H1 (cell line): Measurements from ENCODE around the gene FMC1. TPM values are rescaled to one million over a fixed set of nuclear protein-coding genes. Genes with fewer than 3 reads are reported as not detected.

Source experiments
- CTCF ChIA-PET: fragments of 300-600 bp; sonication (Branson Sonifier 250); formaldehyde crosslinking; loops from one replicate; lab custom pipeline; 2021; ENCODE audit not compliant: partially characterized antibody; lab: Charles Lee
- POLR2A ChIA-PET: fragments of 300-600 bp; sonication (Branson Sonifier 250); formaldehyde crosslinking; loops from one replicate; lab custom pipeline; 2021; ENCODE audit warnings: inconsistent platforms; ENCODE audit not compliant: partially characterized antibody; lab: Charles Lee
- DNase-seq, 2 experiments: peaks; one replicate each; pipeline versions ENCODE4 v3.0.0 to v3.0.0-alpha.2; 2010 to 2022; ENCODE audit warnings: low spot score in 2 of 2, low read depth in 1 of 2, mixed read lengths in 1 of 2
- FAIRE-seq: peaks from 2 replicates; lab custom pipeline; 2011; peaks lifted over from hg19 to GRCh38; lab: Jason Lieb, UNC
- H2AFZ ChIP-seq: 2 replicates; pipeline ENCODE4 v1.8.1; 2012; ENCODE audit warnings: low read length, inconsistent platforms
- H2AK5ac ChIP-seq: 2 replicates; pipeline ENCODE4 v1.6.1; 2013; ENCODE audit warnings: low read depth, low read length
- H2BK120ac ChIP-seq: replicated peaks from 2 replicates; pipeline ENCODE3; 2013; ENCODE audit warnings: low read depth, low read length, inconsistent platforms
- H2BK12ac ChIP-seq: 2 replicates; pipeline ENCODE4 v1.6.1; 2013; ENCODE audit warnings: low read depth, low read length
- H2BK15ac ChIP-seq: 2 replicates; pipeline ENCODE4 v1.6.1; 2013; ENCODE audit warnings: low read length
- H2BK20ac ChIP-seq: 2 replicates; pipeline ENCODE4 v1.6.1; 2013; ENCODE audit warnings: low read length
- H2BK5ac ChIP-seq: 2 replicates; pipeline ENCODE4 v1.6.1; 2013; ENCODE audit warnings: low read depth, low read length
- H3K14ac ChIP-seq: 2 replicates; pipeline ENCODE4 v1.6.1; 2013; ENCODE audit warnings: inconsistent platforms; ENCODE audit not compliant: insufficient read length
- H3K18ac ChIP-seq: 2 replicates; pipeline ENCODE4 v1.6.1; 2013; ENCODE audit warnings: low read length; ENCODE audit errors: extremely low read depth
- H3K23ac ChIP-seq: 2 replicates; pipeline ENCODE4 v1.6.1; 2013; ENCODE audit warnings: inconsistent platforms; ENCODE audit not compliant: insufficient read length
- H3K23me2 ChIP-seq: 2 replicates; pipeline ENCODE4 v1.6.1; 2013; ENCODE audit warnings: low read depth, low read length
- H3K27ac ChIP-seq: 2 replicates; pipeline ENCODE4 v1.6.1; 2011; ENCODE audit warnings: low read depth, low read length, inconsistent platforms
- H3K27me3 ChIP-seq, 4 experiments: replicated peaks in 1 of 4; 1 replicate in 1 of 4; 2 replicates in 3 of 4; pipeline versions ENCODE4 v1.6.1 to v1.8.1; 2011 to 2013; ENCODE audit warnings: low read length in 3 of 4, mild to moderate bottlenecking in 3 of 4, inconsistent platforms in 2 of 4, mixed read lengths in 2 of 4, moderate library complexity in 1 of 4; ENCODE audit not compliant: control insufficient read depth in 3 of 4, insufficient read depth in 3 of 4; ENCODE audit errors: extremely low read depth in 1 of 4
- H3K36me3 ChIP-seq, 4 experiments: 2 replicates each; pipeline versions ENCODE4 v1.6.1 to v1.8.1; 2011 to 2013; ENCODE audit warnings: mild to moderate bottlenecking in 4 of 4, low read length in 3 of 4, moderate library complexity in 2 of 4, control low read depth in 1 of 4, inconsistent platforms in 1 of 4; ENCODE audit not compliant: insufficient read depth in 4 of 4, control insufficient read depth in 2 of 4
- H3K4ac ChIP-seq: replicated peaks from 2 replicates; pipeline ENCODE3; 2013; ENCODE audit warnings: low read length, low read depth, mixed read lengths, inconsistent platforms; ENCODE audit not compliant: insufficient read length
- H3K4me1 ChIP-seq, 4 experiments: replicated peaks in 1 of 4; 1 replicate in 1 of 4; 2 replicates in 3 of 4; pipeline versions ENCODE4 v1.6.1 to v1.8.1; 2011 to 2013; ENCODE audit warnings: low read length in 3 of 4, inconsistent platforms in 2 of 4, mixed read lengths in 1 of 4; ENCODE audit not compliant: insufficient read depth in 4 of 4, control insufficient read depth in 3 of 4
- H3K4me2 ChIP-seq, 2 experiments: 2 replicates each; pipeline versions ENCODE4 v1.6.1 to v1.8.1; 2011 to 2013; ENCODE audit warnings: low read depth in 2 of 2, low read length in 2 of 2, control low read depth in 1 of 2, inconsistent platforms in 1 of 2, mild to moderate bottlenecking in 1 of 2; ENCODE audit not compliant: insufficient read depth in 1 of 2
- H3K4me3 ChIP-seq, 4 experiments: fragments of 200-600, 300-600 bp in 1 of 4; sonication (generic), shearing (Covaris generic), sonication (Bioruptor Twin) in 1 of 4; 2 replicates each; pipeline versions ENCODE4 v1.5.1 to v1.8.1; 2011 to 2016; ENCODE audit warnings: low read length in 4 of 4, low read depth in 3 of 4, control low read depth in 2 of 4, inconsistent platforms in 2 of 4, mild to moderate bottlenecking in 2 of 4, mixed read lengths in 1 of 4, moderate library complexity in 1 of 4; ENCODE audit not compliant: insufficient read depth in 2 of 4; ENCODE audit errors: extremely low read depth in 1 of 4
- H3K56ac ChIP-seq: replicated peaks from 2 replicates; pipeline ENCODE3; 2013; ENCODE audit warnings: low read depth, mild to moderate bottlenecking, mixed read lengths, low read length, inconsistent platforms; ENCODE audit not compliant: insufficient read length
- H3K79me1 ChIP-seq: 2 replicates; pipeline ENCODE4 v1.6.1; 2013; ENCODE audit warnings: low read depth, low read length, control low read depth
- H3K79me2 ChIP-seq, 2 experiments: 2 replicates each; pipeline versions ENCODE4 v1.6.1 to v1.8.1; 2012 to 2013; ENCODE audit warnings: low read length in 2 of 2, mild to moderate bottlenecking in 2 of 2, inconsistent platforms in 1 of 2; ENCODE audit not compliant: insufficient read depth in 2 of 2, control insufficient read depth in 1 of 2
- H3K9ac ChIP-seq, 4 experiments: replicated peaks in 1 of 4; 1 replicate in 1 of 4; 2 replicates in 3 of 4; pipeline versions ENCODE4 v1.6.1 to v1.8.1; 2011 to 2013; ENCODE audit warnings: low read depth in 3 of 4, low read length in 3 of 4, control low read depth in 2 of 4, mild to moderate bottlenecking in 2 of 4, moderate library complexity in 2 of 4, inconsistent platforms in 1 of 4; ENCODE audit errors: extremely low read depth in 1 of 4
- H3K9me3 ChIP-seq, 2 experiments: 2 replicates each; pipeline versions ENCODE4 v1.6.1 to v1.8.1; 2012 to 2013; ENCODE audit warnings: mild to moderate bottlenecking in 2 of 2, moderate library complexity in 2 of 2, control low read depth in 1 of 2, inconsistent platforms in 1 of 2, low read depth in 1 of 2, low read length in 1 of 2, mixed read lengths in 1 of 2; ENCODE audit not compliant: insufficient read depth in 2 of 2
- H4K20me1 ChIP-seq, 2 experiments: replicated peaks in 1 of 2; 2 replicates each; pipeline versions ENCODE3 to v1.8.1; 2011 to 2013; ENCODE audit warnings: inconsistent platforms in 2 of 2, low read length in 2 of 2, mild to moderate bottlenecking in 1 of 2; ENCODE audit not compliant: insufficient read depth in 2 of 2, control insufficient read depth in 1 of 2
- H4K5ac ChIP-seq: 2 replicates; pipeline ENCODE4 v1.6.1; 2013; ENCODE audit warnings: low read length, low read depth, mixed read lengths, inconsistent platforms; ENCODE audit not compliant: insufficient read length
- H4K8ac ChIP-seq: 2 replicates; pipeline ENCODE4 v1.8.0; 2013; ENCODE audit warnings: mild to moderate bottlenecking, moderate library complexity, low read length, inconsistent platforms; ENCODE audit not compliant: insufficient read depth; ENCODE audit errors: extremely low read depth
- H4K91ac ChIP-seq: replicated peaks from 2 replicates; pipeline ENCODE3; 2013; ENCODE audit warnings: low read length, mixed read lengths, inconsistent platforms; ENCODE audit not compliant: insufficient read length
- ASH2L ChIP-seq: fragments of 200-600, 300-600 bp; sonication (generic); IDR thresholded peaks from one replicate; pipeline ENCODE4 v1.7.1; 2017; ENCODE audit warnings: low read length
- BCL11A ChIP-seq, 2 experiments: IDR thresholded peaks; one replicate each; pipeline ENCODE4 v1.6.1; 2011; ENCODE audit warnings: low read depth in 2 of 2, low read length in 2 of 2, mild to moderate bottlenecking in 2 of 2
- CBX8 ChIP-seq: fragments of 300-800, 300-1000 bp; sonication (generic); IDR thresholded peaks from 2 replicates; pipeline ENCODE4 v1.7.1; 2016; ENCODE audit warnings: low read depth, low read length, borderline replicate concordance
- CHD2 ChIP-seq: IDR thresholded peaks from 2 replicates; pipeline ENCODE4 v1.6.1; 2012; ENCODE audit warnings: low read length, improper control_type of control experiment
- GTF2F1 ChIP-seq: IDR thresholded peaks from 2 replicates; pipeline ENCODE4 v1.6.1; 2012; ENCODE audit warnings: low read depth, low read length, improper control_type of control experiment, borderline replicate concordance
- NANOG ChIP-seq: IDR thresholded peaks from 2 replicates; pipeline ENCODE4 v1.6.1; 2011; ENCODE audit warnings: low read length, low read depth, mild to moderate bottlenecking, inconsistent platforms; ENCODE audit not compliant: insufficient read depth, poor library complexity, severe bottlenecking
- NRF1 ChIP-seq: IDR thresholded peaks from 2 replicates; pipeline ENCODE4 v1.6.1; 2011; ENCODE audit warnings: mild to moderate bottlenecking, low read depth, low read length, improper control_type of control experiment
- POLR2A ChIP-seq, 2 experiments: IDR thresholded peaks; 1 replicate in 1 of 2; 2 replicates in 1 of 2; pipeline ENCODE4 v1.6.1; 2011; ENCODE audit warnings: low read depth in 2 of 2, low read length in 2 of 2, mild to moderate bottlenecking in 2 of 2; ENCODE audit errors: control extremely low read depth in 1 of 2
- SP1 ChIP-seq: IDR thresholded peaks from 2 replicates; pipeline ENCODE4 v1.6.1; 2011; ENCODE audit warnings: low read depth, low read length
- SP2 ChIP-seq: IDR thresholded peaks from 2 replicates; pipeline ENCODE4 v1.6.1; 2012; ENCODE audit warnings: mild to moderate bottlenecking, low read length, inconsistent platforms
- SRF ChIP-seq: IDR thresholded peaks from 2 replicates; pipeline ENCODE4 v1.6.1; 2011; ENCODE audit warnings: mild to moderate bottlenecking, low read depth, low read length, moderate library complexity
- WGBS, 2 experiments: shearing (Covaris generic) in 1 of 2; methylation state at CpG; one replicate each; pipeline versions ENCODE4 v1.1.6 to v1.1.7; 2013 to 2015; ENCODE audit warnings: low lambda C conversion rate in 2 of 2, mixed read lengths in 2 of 2, inconsistent platforms in 1 of 2, low coverage in 1 of 2, missing lambda C conversion rate in 1 of 2; ENCODE audit not compliant: insufficient replicate concordance in 2 of 2, insufficient coverage in 1 of 2, insufficient read length in 1 of 2; ENCODE audit errors: extremely low coverage in 1 of 2, missing lambda C conversion rate in 1 of 2; 5-methylcytosine and 5-hydroxymethylcytosine counted together
- polyA plus RNA-seq, 7 experiments: library from polyadenylated mRNA; depleted of rRNA in 3 of 7; stranded (reverse) in 5 of 7; unstranded in 2 of 7; fragments of >200 nt in 5 of 7; fragments of 200-250 nt in 2 of 7; gene quantifications; 1 replicate in 5 of 7; 2 replicates in 1 of 7; 4 replicates in 1 of 7; pipeline versions ENCODE4 v1.2.1 to v1.2.3, GENCODE V29; 2011 to 2013; ENCODE audit warnings: missing spikeins in 2 of 7, mixed read lengths in 2 of 7
- total RNA-seq: library from RNA; stranded (reverse); fragmentation: NEBNext Ultra II Directional; extraction: Animal tissue kit (Norgen Biotek cat#: 25700); gene quantifications from 2 replicates; pipeline ENCODE4 v1.2.1, GENCODE V29; 2021
- TF ChIP-seq, protein P1 (sequence below): IDR thresholded peaks from 2 replicates; pipeline ENCODE4 v1.6.1; 2012; ENCODE audit warnings: inconsistent platforms
- TF ChIP-seq, protein P2 (sequence below): IDR thresholded peaks from 2 replicates; pipeline ENCODE4 v1.6.1; 2011; ENCODE audit warnings: low read length, improper control_type of control experiment

Gene FMC1
- total and polyA plus RNA-seq, 2 of the 8 experiments (the other 6 are each of a cell fraction or from before 2014, with no cell fraction given): 15.8 to 28.4 TPM

DNA sequence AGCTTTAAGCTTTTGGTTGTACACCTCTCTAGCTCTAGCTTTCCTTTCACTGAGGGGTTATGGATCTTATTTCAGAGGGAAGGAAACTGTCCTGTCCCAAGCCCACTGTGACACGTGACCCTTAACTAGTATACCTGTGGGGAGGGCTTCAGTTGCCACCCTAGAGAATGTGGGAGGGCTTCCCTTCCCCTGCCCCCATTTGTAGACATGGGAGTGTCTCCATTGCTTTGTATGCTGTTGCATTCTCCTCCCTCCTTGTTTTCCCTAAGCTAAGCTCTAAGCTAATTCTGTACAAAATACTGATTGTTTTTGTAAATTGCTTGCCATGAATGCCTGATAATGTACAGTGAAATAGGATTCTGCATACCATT, 29.8 kb downstream of the FMC1 start:
- Histone ChIP-seq H3K27me3 (no peaks in the 10 kb centered on the region), H2BK5ac (no peak overlapping the region), H4K91ac (no peak overlapping the region), H3K27ac (0 out of 2 replicates have a peak overlapping the region, but pooled peaks have one; percentile 0), H3K4me1 (peaks cover 0 to 9% (median 2%) of the 10 kb centered on the region in 4 experiments; a peak in 3 of 7 replicates), H2AK5ac (peak overlapping the region; percentile 67; the same call in 1 of the 2 replicates), H4K8ac (no peak overlapping the region), H3K56ac (no peak overlapping the region), H3K79me1 (0 out of 2 replicates have a peak, but pooled peaks cover 2% of the 10 kb centered on the region), H3K23ac (no peak overlapping the region), H3K23me2 (no peaks in the 10 kb centered on the region), H4K5ac (no peak overlapping the region), H3K18ac (no peak overlapping the region), H2BK120ac (no peak overlapping the region), H3K9me3 (no peaks in the 10 kb centered on the region), H3K4me3 (no peak overlapping the region), H2BK12ac (no peak overlapping the region), H3K9ac (no peak overlapping the region), H3K14ac (no peak overlapping the region), H4K20me1 (peaks cover 6 to 11% of the 10 kb centered on the region in 2 experiments), H3K36me3 (peaks cover 2 to 10% (median 3%) of the 10 kb centered on the region in 4 experiments; a peak in 5 of 8 replicates), H2BK20ac (no peak overlapping the region), H2AFZ (no peak overlapping the region), H3K4ac (no peak overlapping the region), H2BK15ac (no peak overlapping the region), H3K79me2 (peaks cover 4 to 98% of the 10 kb centered on the region in 2 experiments), H3K4me2 (peak overlapping the region in 1 of 2 experiments; percentile 43; a peak in 1 of 4 replicates)
- 70% methylated on average over 1 of the region's 1 CpG; no CpG with 5 or more reads in 1 of the 2 experiments for WGBS, 2 experiments
- ChIA-PET POLR2A (interaction anchor here (0.6 to 3.3 kb wide), 7 partner anchors 8 to 45 kb away, joined by 3 to 40 read pairs (median 3); partner anchors contain the start of gene LUC7L2), CTCF (interaction anchor here (0.6 to 1.1 kb wide), 3 partner anchors 14 to 885 kb away, joined by 3 read pairs; no protein-coding TSS in a partner anchor)
- DNase-seq (no peak), FAIRE-seq (no peak)
- TF ChIP-seq SP1 (no peak), BCL11A (IDR thresholded peaks at IDR 0.05; ENCODE audit: low read depth in 2 of 2, low read length in 2 of 2) (no peak), GTF2F1 (no peak), CHD2 (no peak), SRF (no peak), POLR2A (IDR thresholded peaks at IDR 0.05; ENCODE audit: control extremely low read depth in 1 of 2, low read depth in 2 of 2, low read length in 2 of 2) (no peak), CBX8 (no peak), ASH2L (no peak), SP2 (no peak), NRF1 (no peak), NANOG (no peak)
- TF ChIP-seq, protein P1, sequence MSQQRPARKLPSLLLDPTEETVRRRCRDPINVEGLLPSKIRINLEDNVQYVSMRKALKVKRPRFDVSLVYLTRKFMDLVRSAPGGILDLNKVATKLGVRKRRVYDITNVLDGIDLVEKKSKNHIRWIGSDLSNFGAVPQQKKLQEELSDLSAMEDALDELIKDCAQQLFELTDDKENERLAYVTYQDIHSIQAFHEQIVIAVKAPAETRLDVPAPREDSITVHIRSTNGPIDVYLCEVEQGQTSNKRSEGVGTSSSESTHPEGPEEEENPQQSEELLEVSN: no peak
- TF ChIP-seq, protein P2, sequence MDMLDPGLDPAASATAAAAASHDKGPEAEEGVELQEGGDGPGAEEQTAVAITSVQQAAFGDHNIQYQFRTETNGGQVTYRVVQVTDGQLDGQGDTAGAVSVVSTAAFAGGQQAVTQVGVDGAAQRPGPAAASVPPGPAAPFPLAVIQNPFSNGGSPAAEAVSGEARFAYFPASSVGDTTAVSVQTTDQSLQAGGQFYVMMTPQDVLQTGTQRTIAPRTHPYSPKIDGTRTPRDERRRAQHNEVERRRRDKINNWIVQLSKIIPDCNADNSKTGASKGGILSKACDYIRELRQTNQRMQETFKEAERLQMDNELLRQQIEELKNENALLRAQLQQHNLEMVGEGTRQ: no peak
